Subcutaneous abdominal adipose tissue (tissue), 5 donors: Measurements from ENCODE around the gene MALRD1.

ENCODE experiments used
- H3K27ac ChIP-seq: one replicate; pipeline ENCODE4 v1.7.0; 2013; ENCODE audit warnings: low read depth, mild to moderate bottlenecking, inconsistent platforms, low read length, moderate library complexity
- H3K27me3 ChIP-seq, 5 donors: one replicate each; pipeline ENCODE4 v1.7.0; 2013; ENCODE audit warnings: low read length in 5 of 5, inconsistent platforms in 1 of 5; ENCODE audit not compliant: control insufficient read depth in 5 of 5, insufficient read depth in 4 of 5
- H3K36me3 ChIP-seq, 5 donors: one replicate each; pipeline ENCODE4 v1.7.0; 2013; ENCODE audit warnings: low read length in 5 of 5; ENCODE audit not compliant: control insufficient read depth in 5 of 5, insufficient read depth in 5 of 5
- H3K4me1 ChIP-seq, 5 donors: one replicate each; pipeline ENCODE4 v1.7.0; 2013; ENCODE audit warnings: low read length in 5 of 5, mild to moderate bottlenecking in 3 of 5, moderate library complexity in 1 of 5; ENCODE audit not compliant: control insufficient read depth in 5 of 5, insufficient read depth in 5 of 5
- H3K4me3 ChIP-seq, 5 donors: one replicate each; pipeline ENCODE4 v1.7.0; 2013; ENCODE audit warnings: low read length in 5 of 5, low read depth in 1 of 5
- H3K9ac ChIP-seq, 5 donors: one replicate each; pipeline ENCODE4 v1.7.0; 2013; ENCODE audit warnings: low read length in 5 of 5, mild to moderate bottlenecking in 4 of 5, moderate library complexity in 3 of 5
- H3K9me3 ChIP-seq, 5 donors: one replicate each; pipeline ENCODE4 v1.7.0; 2013; ENCODE audit warnings: low read length in 5 of 5; ENCODE audit not compliant: control insufficient read depth in 5 of 5
- donor health status: healthy.
- donor health status: healthy.
- donor health status: healthy.
- donor health status: healthy.
- donor health status: healthy.

Gene MALRD1

DNA sequence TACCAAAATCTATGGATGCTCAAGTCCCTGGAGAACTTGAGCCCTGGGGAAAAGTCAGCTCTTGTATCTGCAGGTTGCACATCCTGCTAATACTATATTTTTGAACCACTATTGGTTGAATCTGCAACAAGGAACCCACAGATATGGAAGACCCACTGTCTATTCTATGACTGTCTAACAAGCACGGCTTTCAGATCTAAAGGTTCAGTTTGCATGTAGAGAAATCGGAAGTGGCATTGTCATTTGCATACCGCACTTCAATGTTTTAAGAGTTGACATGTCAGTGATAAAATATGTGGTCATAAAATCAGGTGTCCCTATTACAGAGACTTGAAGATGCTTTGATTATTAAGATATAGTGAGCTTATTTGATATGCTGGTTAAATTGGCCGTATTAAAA is 95.6 kb downstream of the MALRD1 start:
- no peak overlapping the region for H3K9ac ChIP-seq
- no peak overlapping the region for H3K4me3 ChIP-seq
- H3K36me3 ChIP-seq: no peaks in the 10 kb centered on the region
- no peak overlapping the region for H3K27ac ChIP-seq
- no peaks in the 10 kb centered on the region for H3K9me3 ChIP-seq
- H3K27me3 ChIP-seq: no peaks in the 10 kb centered on the region
- H3K4me1 ChIP-seq: no peaks in the 10 kb centered on the region

DNA sequence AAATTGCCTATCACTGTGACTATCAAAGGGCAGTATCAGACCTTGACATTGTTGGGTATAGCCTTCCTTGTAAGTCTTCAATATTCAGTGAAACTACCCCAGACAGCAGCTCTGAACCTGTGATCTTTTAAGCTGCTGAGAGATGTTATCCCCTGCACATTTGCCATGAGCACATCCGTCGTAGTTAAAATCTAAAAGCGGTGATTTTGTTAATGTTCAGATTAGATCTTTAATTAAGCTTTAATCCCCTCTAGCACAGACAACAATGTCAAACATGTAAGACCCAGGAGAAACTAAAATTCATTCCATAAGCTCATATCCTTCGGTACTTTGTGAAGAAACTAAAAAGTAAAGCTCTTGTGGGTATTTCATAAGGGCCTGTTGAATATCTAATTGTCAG is 105.8 kb downstream of the MALRD1 start:
- Histone ChIP-seq H3K9ac (no peak overlapping the region), H3K27me3 (no peaks in the 10 kb centered on the region), H3K4me1 (no peaks in the 10 kb centered on the region), H3K9me3 (no peaks in the 10 kb centered on the region), H3K4me3 (no peak overlapping the region), H3K27ac (no peak overlapping the region), H3K36me3 (no peaks in the 10 kb centered on the region)

DNA sequence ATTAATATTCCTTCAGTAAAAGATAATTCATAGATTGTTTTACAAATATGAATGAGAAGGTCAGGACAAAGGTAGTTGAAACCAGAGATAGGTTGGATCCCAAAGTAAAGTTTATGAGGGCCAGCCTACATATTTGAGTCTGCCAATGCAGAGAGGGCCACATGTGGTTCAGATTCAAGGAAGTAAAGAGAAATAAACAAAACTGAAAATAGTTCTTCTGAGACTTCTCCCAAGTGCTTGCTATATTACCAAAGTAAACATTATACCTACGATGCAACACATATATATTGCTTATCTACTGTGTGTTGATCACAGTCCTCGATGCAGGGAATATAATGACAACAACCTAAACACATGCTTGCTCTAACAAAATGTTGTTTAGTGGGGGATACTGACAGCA is 109.8 kb downstream of the MALRD1 start:
- H3K9ac ChIP-seq: no peak overlapping the region
- H3K4me3 ChIP-seq: no peak overlapping the region
- no peaks in the 10 kb centered on the region for H3K27me3 ChIP-seq
- no peaks in the 10 kb centered on the region for H3K36me3 ChIP-seq
- H3K4me1 ChIP-seq: no peaks in the 10 kb centered on the region
- H3K9me3 ChIP-seq: no peaks in the 10 kb centered on the region
- H3K27ac ChIP-seq: no peak overlapping the region

DNA sequence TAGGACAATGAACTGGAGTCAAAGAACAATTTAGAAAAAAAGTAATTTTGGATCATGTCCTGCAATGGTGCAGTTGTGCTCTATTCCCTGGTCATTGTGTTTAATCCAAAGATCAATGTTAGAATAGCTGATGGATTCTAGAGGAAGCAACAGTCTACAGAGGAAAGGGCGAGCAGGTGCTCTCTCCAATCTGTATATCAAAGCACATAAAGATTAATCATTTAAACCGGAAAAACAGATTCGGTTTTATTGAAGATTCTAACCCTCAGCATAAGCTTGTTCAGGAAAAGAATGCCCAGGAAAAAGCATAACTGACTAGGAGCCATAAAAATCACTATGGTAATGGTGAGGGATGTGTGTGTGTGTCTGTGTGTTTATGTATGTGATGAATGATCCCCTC is 110.3 kb downstream of the MALRD1 start:
- H3K27me3 ChIP-seq: no peaks in the 10 kb centered on the region
- H3K9ac ChIP-seq: no peak overlapping the region
- H3K27ac ChIP-seq: no peak overlapping the region
- H3K36me3 ChIP-seq: no peaks in the 10 kb centered on the region
- no peaks in the 10 kb centered on the region for H3K4me1 ChIP-seq
- H3K4me3 ChIP-seq: no peak overlapping the region
- H3K9me3 ChIP-seq: no peaks in the 10 kb centered on the region

DNA sequence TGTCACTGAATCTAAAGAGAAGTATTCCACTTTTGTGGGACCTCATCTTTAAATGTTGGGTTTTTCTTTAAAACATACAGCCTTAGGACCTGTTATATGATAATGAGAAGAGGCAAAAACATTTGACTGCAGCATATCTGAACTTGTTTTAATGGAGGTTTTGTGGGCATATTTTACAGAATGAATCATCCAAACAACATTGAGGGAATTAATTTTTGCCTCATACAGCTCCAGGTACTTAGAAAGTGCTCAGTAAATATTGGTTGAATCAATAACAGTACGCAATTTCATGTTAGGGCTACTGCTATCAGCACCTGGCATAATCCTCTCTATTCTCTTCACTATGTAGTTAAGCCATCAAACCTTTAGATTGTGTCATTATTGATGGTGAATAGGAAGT is 115.9 kb downstream of the MALRD1 start:
- Histone ChIP-seq H3K4me3 (no peak overlapping the region), H3K27me3 (no peaks in the 10 kb centered on the region), H3K36me3 (no peaks in the 10 kb centered on the region), H3K4me1 (no peaks in the 10 kb centered on the region), H3K9me3 (no peaks in the 10 kb centered on the region), H3K27ac (no peak overlapping the region), H3K9ac (no peak overlapping the region)

DNA sequence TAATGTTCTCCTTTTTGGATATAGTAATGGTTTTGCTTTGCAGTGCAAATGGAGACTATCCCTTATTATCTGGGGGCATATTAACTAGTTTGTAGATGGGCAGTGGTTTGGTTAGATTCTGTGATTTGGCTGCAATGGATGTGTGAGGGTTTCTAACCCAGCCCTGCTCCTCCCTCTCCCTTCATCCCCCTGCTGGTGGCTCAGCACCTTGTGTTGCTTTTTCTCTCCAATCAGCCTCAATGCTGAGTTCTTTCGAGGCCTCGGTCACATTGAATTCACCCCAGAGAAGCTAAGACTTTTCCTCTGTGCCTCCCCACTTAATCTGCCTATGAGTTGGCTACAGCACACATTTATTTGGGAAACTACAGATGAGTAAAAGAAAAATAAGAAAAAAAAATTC is 120.0 kb downstream of the MALRD1 start:
- Histone ChIP-seq H3K27ac (no peak overlapping the region), H3K36me3 (no peaks in the 10 kb centered on the region), H3K27me3 (no peaks in the 10 kb centered on the region), H3K9ac (no peak overlapping the region), H3K9me3 (no peaks in the 10 kb centered on the region), H3K4me3 (no peak overlapping the region), H3K4me1 (no peaks in the 10 kb centered on the region)

DNA sequence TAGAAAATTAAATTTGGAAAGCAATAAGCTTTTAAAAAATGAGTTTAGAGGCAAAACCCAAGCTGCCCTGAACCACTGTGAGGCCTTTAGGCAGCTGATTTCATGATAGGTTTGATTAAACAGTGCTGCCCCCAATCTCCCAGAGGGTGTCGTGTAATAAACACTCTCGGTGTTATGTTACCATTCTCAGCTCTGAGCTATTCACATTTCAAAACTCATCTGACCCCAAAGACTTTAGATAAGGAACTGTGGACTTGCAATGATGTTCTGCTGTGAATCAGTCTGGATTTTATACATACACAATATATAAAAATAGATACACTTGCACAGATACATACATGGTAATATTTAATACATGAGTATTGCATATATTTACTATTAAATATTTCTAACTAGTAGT is 120.4 kb downstream of the MALRD1 start:
- H3K27me3 ChIP-seq: no peaks in the 10 kb centered on the region
- H3K27ac ChIP-seq: no peak overlapping the region
- H3K9me3 ChIP-seq: no peaks in the 10 kb centered on the region
- no peaks in the 10 kb centered on the region for H3K36me3 ChIP-seq
- no peak overlapping the region for H3K4me3 ChIP-seq
- no peak overlapping the region for H3K9ac ChIP-seq
- no peaks in the 10 kb centered on the region for H3K4me1 ChIP-seq

DNA sequence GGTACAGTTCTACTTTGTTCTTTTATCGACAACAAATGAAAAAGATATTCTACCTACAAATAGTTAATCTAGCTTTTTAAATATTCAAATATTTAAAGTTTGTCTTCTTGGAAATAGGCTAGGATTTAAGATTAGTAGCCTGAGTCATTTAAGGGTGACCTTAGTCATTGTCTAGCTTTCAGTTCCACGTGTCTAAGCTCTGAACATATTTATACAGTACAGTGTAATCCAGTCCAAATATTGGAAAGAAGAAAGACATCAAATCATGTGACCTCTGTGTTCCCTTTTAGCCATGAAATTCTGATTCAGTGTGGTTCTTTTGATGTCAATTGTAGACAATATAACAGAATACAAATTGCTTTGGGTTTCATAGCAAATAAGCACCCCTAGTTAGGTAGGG is 121.1 kb downstream of the MALRD1 start:
- Histone ChIP-seq H3K9ac (no peak overlapping the region), H3K27ac (no peak overlapping the region), H3K4me1 (no peaks in the 10 kb centered on the region), H3K36me3 (no peaks in the 10 kb centered on the region), H3K27me3 (no peaks in the 10 kb centered on the region), H3K4me3 (no peak overlapping the region), H3K9me3 (no peaks in the 10 kb centered on the region)

DNA sequence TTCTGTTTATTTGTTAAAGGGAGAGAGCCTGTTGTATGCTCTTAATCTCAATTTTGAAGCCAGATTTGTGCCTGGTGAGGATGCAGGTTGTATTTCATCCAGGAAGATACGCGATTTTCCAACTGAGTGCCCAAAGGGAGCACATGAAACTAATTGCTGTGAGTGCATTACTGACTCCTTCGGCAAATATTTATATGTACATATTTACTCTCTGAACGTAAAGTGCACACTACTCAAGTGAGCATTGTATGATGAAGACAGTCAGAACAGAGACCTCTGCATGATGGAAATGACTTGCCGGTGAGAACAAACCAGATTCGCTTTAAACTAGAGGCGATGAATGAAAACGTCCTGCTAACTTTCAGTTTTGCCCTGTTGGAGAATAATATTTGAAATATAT is 130.1 kb downstream of the MALRD1 start:
- Histone ChIP-seq H3K9me3 (no peaks in the 10 kb centered on the region), H3K4me3 (no peak overlapping the region), H3K36me3 (no peaks in the 10 kb centered on the region), H3K9ac (no peak overlapping the region), H3K27me3 (no peaks in the 10 kb centered on the region), H3K27ac (no peak overlapping the region), H3K4me1 (no peaks in the 10 kb centered on the region)

DNA sequence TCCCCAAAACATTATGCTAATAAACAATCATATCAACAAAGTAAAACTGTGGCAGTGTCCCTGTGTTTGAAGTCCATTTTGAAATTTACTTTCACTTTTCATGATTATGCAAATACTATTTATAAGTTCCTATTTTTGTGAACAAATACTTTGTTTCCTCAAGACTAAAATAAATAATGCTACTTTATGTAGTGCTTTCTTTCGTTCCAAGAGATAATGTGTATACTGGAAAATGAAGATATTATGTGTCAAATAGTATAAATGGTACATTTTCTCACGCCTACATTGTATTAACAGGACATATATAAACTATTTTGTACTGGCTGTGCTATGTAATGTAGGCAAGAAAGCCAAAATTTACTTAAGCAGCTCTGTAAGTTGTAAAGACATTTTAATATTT is 136.3 kb downstream of the MALRD1 start:
- H3K27ac ChIP-seq: no peak overlapping the region
- H3K4me1 ChIP-seq: no peaks in the 10 kb centered on the region
- H3K9ac ChIP-seq: no peak overlapping the region
- H3K36me3 ChIP-seq: no peaks in the 10 kb centered on the region
- no peaks in the 10 kb centered on the region for H3K9me3 ChIP-seq
- no peaks in the 10 kb centered on the region for H3K27me3 ChIP-seq
- no peak overlapping the region for H3K4me3 ChIP-seq

DNA sequence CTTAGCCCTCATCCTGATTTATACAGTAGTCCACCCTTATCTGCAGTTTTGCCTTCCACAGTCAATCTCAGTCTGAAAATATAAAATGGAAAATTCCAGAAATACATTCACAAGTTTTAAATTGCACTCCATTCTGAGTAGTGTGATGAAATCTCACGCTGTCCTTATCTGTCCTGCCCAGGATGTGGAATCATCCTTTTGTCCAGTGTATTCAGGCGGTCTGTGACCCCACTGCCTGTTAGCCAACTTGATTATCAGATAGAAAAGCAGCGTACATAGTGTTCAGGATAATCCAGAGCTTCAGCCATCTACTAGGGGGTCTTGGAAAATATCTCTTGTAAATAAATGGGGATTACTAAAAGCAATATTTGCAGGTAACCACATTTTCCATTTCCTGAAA is 146.3 kb downstream of the MALRD1 start:
- H3K9ac ChIP-seq: no peak overlapping the region
- H3K4me1 ChIP-seq: no peaks in the 10 kb centered on the region
- H3K36me3 ChIP-seq: no peaks in the 10 kb centered on the region
- H3K9me3 ChIP-seq: peaks cover 0 to 3% (median 0%) of the 10 kb centered on the region in 5 donors
- no peak overlapping the region for H3K27ac ChIP-seq
- no peak overlapping the region for H3K4me3 ChIP-seq
- no peaks in the 10 kb centered on the region for H3K27me3 ChIP-seq
